Body of pancreas (tissue), 4 donors: ENCODE measurements around the gene APMAP.

Experiments used
- POLR2A ChIP-seq, 3 donors: fragments of 450-650 bp; IDR thresholded peaks; one replicate each; pipeline ENCODE4 v1.6.1; 2016; ENCODE audit warnings: antibody characterized with exemption in 3 of 3, mild to moderate bottlenecking in 2 of 3
- TF ChIP-seq, protein P1 (sequence below), 7 experiments: fragments of 450-650 bp in 4 of 7; fragments of 200-600 bp in 3 of 7; sonication (generic) in 3 of 7; IDR thresholded peaks; one replicate each; pipeline ENCODE4 v1.5.1; 2016 to 2019; ENCODE audit warnings: antibody characterized with exemption in 7 of 7

DNA sequence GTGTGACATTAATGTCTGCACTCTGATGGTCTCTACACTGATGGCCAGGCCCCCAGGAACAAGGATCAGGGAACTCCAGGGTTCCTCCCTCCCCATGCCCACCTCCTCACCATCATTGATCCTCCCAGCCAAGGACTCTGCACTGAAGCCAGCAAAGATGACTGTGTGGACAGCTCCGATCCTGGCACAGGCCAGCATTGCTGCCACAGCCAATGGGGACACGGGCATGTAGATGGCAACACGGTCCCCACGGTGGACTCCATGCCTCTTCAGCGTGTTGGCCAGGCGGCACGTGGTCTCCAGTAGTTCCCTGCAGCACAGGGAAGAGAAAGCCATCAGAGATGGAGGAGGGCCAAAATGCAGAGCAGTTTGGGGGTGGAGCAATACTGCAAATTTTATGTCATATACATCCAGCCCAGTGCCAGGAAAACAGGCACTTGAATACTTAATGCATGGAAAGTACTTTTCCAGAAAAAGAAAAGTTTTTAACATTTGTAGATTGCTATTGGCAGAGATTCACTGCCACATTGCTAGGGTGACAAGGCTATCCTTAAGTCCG, 38.2 kb upstream of the APMAP start:
- TF ChIP-seq, protein P1, sequence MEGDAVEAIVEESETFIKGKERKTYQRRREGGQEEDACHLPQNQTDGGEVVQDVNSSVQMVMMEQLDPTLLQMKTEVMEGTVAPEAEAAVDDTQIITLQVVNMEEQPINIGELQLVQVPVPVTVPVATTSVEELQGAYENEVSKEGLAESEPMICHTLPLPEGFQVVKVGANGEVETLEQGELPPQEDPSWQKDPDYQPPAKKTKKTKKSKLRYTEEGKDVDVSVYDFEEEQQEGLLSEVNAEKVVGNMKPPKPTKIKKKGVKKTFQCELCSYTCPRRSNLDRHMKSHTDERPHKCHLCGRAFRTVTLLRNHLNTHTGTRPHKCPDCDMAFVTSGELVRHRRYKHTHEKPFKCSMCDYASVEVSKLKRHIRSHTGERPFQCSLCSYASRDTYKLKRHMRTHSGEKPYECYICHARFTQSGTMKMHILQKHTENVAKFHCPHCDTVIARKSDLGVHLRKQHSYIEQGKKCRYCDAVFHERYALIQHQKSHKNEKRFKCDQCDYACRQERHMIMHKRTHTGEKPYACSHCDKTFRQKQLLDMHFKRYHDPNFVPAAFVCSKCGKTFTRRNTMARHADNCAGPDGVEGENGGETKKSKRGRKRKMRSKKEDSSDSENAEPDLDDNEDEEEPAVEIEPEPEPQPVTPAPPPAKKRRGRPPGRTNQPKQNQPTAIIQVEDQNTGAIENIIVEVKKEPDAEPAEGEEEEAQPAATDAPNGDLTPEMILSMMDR (IDR thresholded peaks at IDR 0.05), result no peak
- no peak for TF ChIP-seq POLR2A (IDR thresholded peaks at IDR 0.05)
